ENCODE results near the gene FOXL3.

GRCh38 chr7:250523-250922 is 39.4 kb upstream of the FOXL3 start:
- TF ChIP-seq CTCF (tag by site-specific recombination; IDR thresholded peaks at IDR 0.05) (no peak), REST (tag by site-specific recombination; IDR thresholded peaks at IDR 0.05) (no peak), REPIN1 (tag by site-specific recombination; IDR thresholded peaks at IDR 0.05; ENCODE audit: low read depth) (no peak), SETDB1 (IDR thresholded peaks at IDR 0.05; ENCODE audit: insufficient read length, low read length) (no peak), ZNF350 (tag by site-specific recombination; IDR thresholded peaks at IDR 0.05) (no peak), ZNF24 (tag by site-specific recombination; IDR thresholded peaks at IDR 0.05) (no peak), ZNF561 (tag by site-specific recombination; IDR thresholded peaks at IDR 0.05; ENCODE audit: borderline replicate concordance) (no peak), ZNF621 (tag by site-specific recombination; IDR thresholded peaks at IDR 0.05) (no peak)
